HG03575 (cell line): ENCODE measurements around the gene DERA.
"Not testable (repeated sequence)": the region's sequence is repeated elsewhere in the genome, so short reads cannot be mapped to it uniquely, and the experiment has no call there.

ENCODE experiments used
- ATAC-seq: cut with Tn5 transposase; IDR thresholded peaks from one replicate; pipeline ENCODE4 v1.9.1; 2021; ENCODE audit not compliant: unreplicated experiment, insufficient number of reproducible peaks, low FRiP score; ENCODE audit errors: extremely low read depth

The DERA gene

GRCh38 chr12:16037533-16037932, 126.4 kb downstream of the DERA start:
- ATAC-seq: no peak

GRCh38 chr12:16043480-16043879, 132.3 kb downstream of the DERA start:
- ATAC-seq: no peak

- no peak for ATAC-seq
Measured at GRCh38 chr12:16046266-16046665, 135.1 kb downstream of the DERA start.

GRCh38 chr12:16048511-16048910, 137.4 kb downstream of the DERA start:
- ATAC-seq: no peak

- no peak for ATAC-seq
Measured at GRCh38 chr12:16056910-16057309, 145.8 kb downstream of the DERA start.

GRCh38 chr12:16057351-16057751, 146.2 kb downstream of the DERA start:
- ATAC-seq: not testable (repeated sequence)

GRCh38 chr12:16062611-16063010, 151.5 kb downstream of the DERA start:
- ATAC-seq: no peak

GRCh38 chr12:16063726-16064125, 152.6 kb downstream of the DERA start:
- ATAC-seq: no peak

- no peak for ATAC-seq
Measured at GRCh38 chr12:16070113-16070512, 159.0 kb downstream of the DERA start.

- no peak for ATAC-seq
Measured at GRCh38 chr12:16072678-16073077, 161.5 kb downstream of the DERA start.

GRCh38 chr12:16074894-16075293, 163.8 kb downstream of the DERA start:
- ATAC-seq: no peak

GRCh38 chr12:16075887-16076286, 164.8 kb downstream of the DERA start:
- ATAC-seq: no peak

- ATAC-seq: no peak
Measured at GRCh38 chr12:16076557-16076956, 165.4 kb downstream of the DERA start.

- ATAC-seq: no peak
Measured at GRCh38 chr12:16076970-16077522, 165.9 kb downstream of the DERA start.

- no peak for ATAC-seq
Measured at GRCh38 chr12:16086462-16086861, 175.3 kb downstream of the DERA start.

- no peak for ATAC-seq
Measured at GRCh38 chr12:16086942-16087341, 175.8 kb downstream of the DERA start.
